ENCODE data around the gene ADAT1. TPM values are rescaled to one million over a fixed set of nuclear protein-coding genes. Genes with fewer than 3 reads are reported as not detected.

The ADAT1 gene
- total RNA-seq, 1 donor from 2014 or later = 65.8 TPM

DNA sequence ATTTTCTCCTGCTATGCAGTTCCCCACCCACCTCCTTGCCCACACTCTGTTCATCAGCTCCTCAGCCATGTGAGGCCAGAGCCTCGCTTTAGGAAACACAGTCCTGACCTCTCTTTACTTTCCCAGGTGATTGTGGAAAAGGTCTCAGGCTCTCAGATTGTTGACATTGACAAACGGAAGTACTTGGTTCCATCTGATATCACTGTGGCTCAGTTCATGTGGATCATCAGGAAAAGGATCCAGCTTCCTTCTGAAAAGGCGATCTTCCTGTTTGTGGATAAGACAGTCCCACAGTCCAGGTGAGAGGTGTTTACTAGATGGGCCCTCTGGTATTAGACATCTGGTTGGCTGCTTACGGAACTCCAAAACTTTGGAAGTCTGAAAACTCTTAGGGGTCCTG, 55.2 kb downstream of the ADAT1 start:
- Mint-ChIP-seq H3K4me1 (ENCODE audit: low read depth) (peaks cover 14% of the 10 kb centered on the region), H3K36me3 (ENCODE audit: insufficient read depth) (peaks cover 5% of the 10 kb centered on the region), H3K9me3 (ENCODE audit: low read depth) (no peaks in the 10 kb centered on the region), H3K4me3 (ENCODE audit: low read depth) (peak overlapping the region; percentile 100), H3K27me3 (peaks cover 8% of the 10 kb centered on the region), H3K27ac (no peak overlapping the region)
- TF ChIP-seq, protein P1, sequence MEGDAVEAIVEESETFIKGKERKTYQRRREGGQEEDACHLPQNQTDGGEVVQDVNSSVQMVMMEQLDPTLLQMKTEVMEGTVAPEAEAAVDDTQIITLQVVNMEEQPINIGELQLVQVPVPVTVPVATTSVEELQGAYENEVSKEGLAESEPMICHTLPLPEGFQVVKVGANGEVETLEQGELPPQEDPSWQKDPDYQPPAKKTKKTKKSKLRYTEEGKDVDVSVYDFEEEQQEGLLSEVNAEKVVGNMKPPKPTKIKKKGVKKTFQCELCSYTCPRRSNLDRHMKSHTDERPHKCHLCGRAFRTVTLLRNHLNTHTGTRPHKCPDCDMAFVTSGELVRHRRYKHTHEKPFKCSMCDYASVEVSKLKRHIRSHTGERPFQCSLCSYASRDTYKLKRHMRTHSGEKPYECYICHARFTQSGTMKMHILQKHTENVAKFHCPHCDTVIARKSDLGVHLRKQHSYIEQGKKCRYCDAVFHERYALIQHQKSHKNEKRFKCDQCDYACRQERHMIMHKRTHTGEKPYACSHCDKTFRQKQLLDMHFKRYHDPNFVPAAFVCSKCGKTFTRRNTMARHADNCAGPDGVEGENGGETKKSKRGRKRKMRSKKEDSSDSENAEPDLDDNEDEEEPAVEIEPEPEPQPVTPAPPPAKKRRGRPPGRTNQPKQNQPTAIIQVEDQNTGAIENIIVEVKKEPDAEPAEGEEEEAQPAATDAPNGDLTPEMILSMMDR (IDR thresholded peaks at IDR 0.05; ENCODE audit: unreplicated experiment) = no peak
- DNase-seq (ENCODE audit: low spot score, unreplicated experiment) = no peak

DNA sequence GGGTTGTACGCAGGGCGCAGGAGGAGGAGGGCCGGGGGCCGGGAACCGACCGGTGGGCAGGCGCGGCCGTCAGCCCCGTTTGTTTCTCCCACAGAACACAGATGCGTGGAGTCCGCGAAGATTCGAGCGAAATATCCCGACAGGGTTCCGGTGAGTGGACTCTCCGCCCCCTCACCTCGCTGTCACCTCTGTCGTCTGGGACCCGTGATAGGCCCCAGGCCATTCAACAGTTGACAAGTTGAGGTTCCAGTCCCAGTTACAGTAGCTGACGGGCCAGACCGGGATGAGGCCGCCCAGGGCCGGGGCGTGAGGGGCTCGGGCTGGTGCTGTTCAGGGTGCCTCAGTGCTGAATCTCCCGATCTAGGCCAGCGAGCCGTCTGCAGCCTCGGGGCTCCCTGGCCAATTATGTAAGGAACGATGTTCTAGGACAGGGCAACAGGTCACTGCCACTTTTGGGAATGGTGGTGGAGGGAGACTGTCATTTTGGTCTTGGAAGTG, 56.3 kb downstream of the ADAT1 start:
- Mint-ChIP-seq H3K27ac (peak overlapping the region; percentile 24), H3K9me3 (ENCODE audit: low read depth) (no peaks in the 10 kb centered on the region), H3K4me3 (ENCODE audit: low read depth) (peak overlapping the region; percentile 100), H3K27me3 (peaks cover 14% of the 10 kb centered on the region), H3K4me1 (ENCODE audit: low read depth) (peaks cover 14% of the 10 kb centered on the region), H3K36me3 (ENCODE audit: insufficient read depth) (peaks cover 4% of the 10 kb centered on the region)
- TF ChIP-seq, protein P1 (IDR thresholded peaks at IDR 0.05; ENCODE audit: unreplicated experiment) = no peak
- DNase-seq (ENCODE audit: low spot score, unreplicated experiment) = no peak

DNA sequence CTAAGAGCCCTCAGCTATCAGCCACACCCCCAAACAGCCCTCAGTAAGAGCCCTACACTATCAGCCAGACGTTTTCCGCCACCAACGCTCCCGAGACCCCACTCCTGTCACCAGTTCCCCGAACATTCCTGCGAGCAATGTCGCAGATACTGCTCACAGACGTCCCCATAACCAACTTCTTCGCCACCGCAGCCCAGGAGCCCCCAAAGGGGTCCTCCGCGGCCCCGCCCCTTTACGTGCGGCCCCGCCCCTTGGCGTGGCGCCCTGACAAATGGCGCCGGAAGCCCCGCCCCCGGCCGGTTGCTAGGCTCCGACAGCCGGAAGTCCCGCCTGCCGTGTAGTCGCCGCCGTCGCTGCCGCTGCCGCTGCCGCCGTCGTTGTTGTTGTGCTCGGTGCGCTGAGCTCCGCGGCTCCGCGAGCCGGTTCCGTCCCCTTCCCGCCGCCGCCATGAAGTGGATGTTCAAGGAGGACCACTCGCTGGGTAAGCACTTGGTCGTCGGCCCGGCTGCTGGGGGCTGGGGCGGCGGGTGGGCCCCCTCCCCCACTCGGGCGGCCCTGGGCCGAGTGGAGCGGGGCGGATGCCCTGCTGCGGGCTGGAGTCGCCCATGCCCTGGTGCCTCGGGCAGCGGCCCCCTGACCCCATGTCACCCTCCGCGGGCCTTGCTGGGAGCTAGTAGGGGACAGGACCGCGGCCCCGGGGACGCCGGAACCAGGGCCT, 56.9 kb downstream of the ADAT1 start, which contains the start of gene GABARAPL2:
Gene GABARAPL2, plus strand, starts transcription at position 340 of the 718 bp plus-strand sequence. Its CDS starts 108 bp downstream, at position 448.
- Mint-ChIP-seq H3K36me3 (ENCODE audit: insufficient read depth) (peaks cover under 1% of the 10 kb centered on the region), H3K4me3 (ENCODE audit: low read depth) (peak within 1 kb of the TSS; percentile 100), H3K27me3 (peaks cover 14% of the 10 kb centered on the region), H3K27ac (peak within 1 kb of the TSS; percentile 95), H3K4me1 (ENCODE audit: low read depth) (peaks cover 14% of the 10 kb centered on the region), H3K9me3 (ENCODE audit: low read depth) (no peaks in the 10 kb centered on the region)
- TF ChIP-seq, protein P1 (IDR thresholded peaks at IDR 0.05; ENCODE audit: unreplicated experiment) = no peak
- peak; percentile 89 for DNase-seq (ENCODE audit: low spot score, unreplicated experiment)

DNA sequence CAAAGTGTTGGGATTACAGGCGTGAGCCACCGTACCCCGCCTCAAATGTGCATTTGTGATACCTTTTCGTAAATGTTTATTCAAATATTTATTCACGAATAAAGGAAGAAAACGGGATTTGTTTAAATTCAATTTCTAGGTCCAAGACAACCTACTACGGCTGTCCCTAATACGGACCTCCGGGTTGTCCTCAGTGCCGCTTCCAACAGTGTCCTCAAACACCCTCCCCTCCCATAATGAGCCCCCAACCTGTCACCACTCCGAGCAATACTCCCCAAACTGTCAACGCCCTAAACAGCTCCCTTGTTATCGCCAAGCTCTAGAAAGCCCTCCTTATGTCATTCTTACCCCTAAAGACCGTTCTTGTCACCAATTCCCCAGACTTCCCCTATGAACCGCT, 57.4 kb downstream of the ADAT1 start:
- no peaks in the 10 kb centered on the region for H3K36me3 Mint-ChIP-seq (ENCODE audit: insufficient read depth)
- peak overlapping the region; percentile 95 for H3K27ac Mint-ChIP-seq
- H3K4me3 Mint-ChIP-seq (ENCODE audit: low read depth) = peak overlapping the region; percentile 100
- no peaks in the 10 kb centered on the region for H3K9me3 Mint-ChIP-seq (ENCODE audit: low read depth)
- H3K27me3 Mint-ChIP-seq = peaks cover 14% of the 10 kb centered on the region
- TF ChIP-seq, protein P1 (IDR thresholded peaks at IDR 0.05; ENCODE audit: unreplicated experiment) = no peak
- DNase-seq (ENCODE audit: low spot score, unreplicated experiment) = no peak
- peaks cover 14% of the 10 kb centered on the region for H3K4me1 Mint-ChIP-seq (ENCODE audit: low read depth)

DNA sequence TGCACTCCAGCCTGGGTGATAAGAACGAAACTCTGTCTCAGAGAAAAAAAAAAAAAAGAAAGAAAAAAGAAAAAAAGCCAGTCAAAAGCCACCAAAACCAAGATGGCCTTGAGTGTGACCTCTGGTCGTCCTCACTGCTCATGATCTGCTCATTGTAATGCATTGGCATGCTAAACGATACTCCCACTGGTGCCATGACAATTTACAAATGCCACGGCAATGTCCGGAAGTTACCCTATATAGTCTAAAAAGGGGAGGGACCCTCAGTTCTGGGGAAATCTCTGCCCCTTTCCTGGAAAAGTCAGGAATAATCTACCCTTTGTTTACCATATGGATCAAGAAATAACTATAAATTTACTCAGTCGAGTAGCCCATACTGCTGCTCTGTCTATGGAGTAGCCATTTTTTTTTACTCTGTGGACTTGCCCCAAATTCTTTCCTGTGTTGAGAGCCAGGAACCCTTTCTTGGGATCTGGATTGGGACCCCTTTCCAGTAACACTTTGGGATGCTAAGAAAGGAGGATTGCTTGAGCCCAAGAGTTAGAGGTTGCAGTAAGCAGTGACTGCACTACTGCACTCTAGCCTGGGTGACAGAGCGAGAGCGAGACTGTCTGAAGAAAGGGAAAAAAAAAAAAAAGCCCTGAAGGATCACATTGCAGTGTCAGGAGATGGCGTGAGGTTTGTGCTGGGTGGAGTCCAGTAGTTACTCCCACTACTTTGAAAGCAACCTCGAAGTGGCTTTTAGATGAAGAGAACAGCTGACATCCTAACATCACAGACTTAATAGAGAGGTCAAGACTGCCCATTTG, 63.3 kb downstream of the ADAT1 start:
- TF ChIP-seq, protein P1 (IDR thresholded peaks at IDR 0.05; ENCODE audit: unreplicated experiment) = no peak
- Mint-ChIP-seq H3K4me3 (ENCODE audit: low read depth) (no peak overlapping the region), H3K36me3 (ENCODE audit: insufficient read depth) (no peaks in the 10 kb centered on the region), H3K27ac (no peak overlapping the region), H3K27me3 (peaks cover 19% of the 10 kb centered on the region), H3K9me3 (ENCODE audit: low read depth) (no peaks in the 10 kb centered on the region), H3K4me1 (ENCODE audit: low read depth) (peaks cover 3% of the 10 kb centered on the region)
- DNase-seq (ENCODE audit: low spot score, unreplicated experiment) = no peak

Measured in progenitor cell of endocrine pancreas (in vitro differentiated cells).